ENCODE measurements around the gene DLGAP4.

DNA sequence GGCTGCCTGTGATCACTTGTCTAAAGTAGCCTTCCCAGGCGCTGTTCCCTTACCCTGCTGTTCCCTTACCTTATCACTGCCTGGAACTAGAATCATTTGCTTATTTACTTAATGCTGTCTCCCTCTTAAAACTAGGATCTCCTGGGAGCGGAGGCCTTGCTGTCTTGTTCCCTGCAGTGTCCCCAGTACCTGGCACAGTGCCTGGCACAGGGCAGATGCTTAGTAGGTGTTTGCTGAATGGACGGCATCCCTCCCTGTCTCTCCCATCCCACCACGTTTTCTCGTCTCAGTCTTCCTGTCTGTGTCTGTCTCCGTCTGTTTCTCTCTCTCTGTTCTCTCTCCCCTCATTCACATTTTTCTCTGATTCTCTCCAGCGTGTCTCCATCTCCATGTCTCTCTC lies 135.3 kb downstream of the DLGAP4 start:
- TF ChIP-seq, protein P1, sequence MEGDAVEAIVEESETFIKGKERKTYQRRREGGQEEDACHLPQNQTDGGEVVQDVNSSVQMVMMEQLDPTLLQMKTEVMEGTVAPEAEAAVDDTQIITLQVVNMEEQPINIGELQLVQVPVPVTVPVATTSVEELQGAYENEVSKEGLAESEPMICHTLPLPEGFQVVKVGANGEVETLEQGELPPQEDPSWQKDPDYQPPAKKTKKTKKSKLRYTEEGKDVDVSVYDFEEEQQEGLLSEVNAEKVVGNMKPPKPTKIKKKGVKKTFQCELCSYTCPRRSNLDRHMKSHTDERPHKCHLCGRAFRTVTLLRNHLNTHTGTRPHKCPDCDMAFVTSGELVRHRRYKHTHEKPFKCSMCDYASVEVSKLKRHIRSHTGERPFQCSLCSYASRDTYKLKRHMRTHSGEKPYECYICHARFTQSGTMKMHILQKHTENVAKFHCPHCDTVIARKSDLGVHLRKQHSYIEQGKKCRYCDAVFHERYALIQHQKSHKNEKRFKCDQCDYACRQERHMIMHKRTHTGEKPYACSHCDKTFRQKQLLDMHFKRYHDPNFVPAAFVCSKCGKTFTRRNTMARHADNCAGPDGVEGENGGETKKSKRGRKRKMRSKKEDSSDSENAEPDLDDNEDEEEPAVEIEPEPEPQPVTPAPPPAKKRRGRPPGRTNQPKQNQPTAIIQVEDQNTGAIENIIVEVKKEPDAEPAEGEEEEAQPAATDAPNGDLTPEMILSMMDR (IDR thresholded peaks at IDR 0.05), result no peak
- TF ChIP-seq POLR2A (IDR thresholded peaks at IDR 0.05), result no peak

Measured in body of pancreas (tissue), 4 donors.